ENCODE data around the gene FAU.
A peak's percentile ranks its signal among the peaks of the same experiment; 100 is the strongest.

The FAU gene

DNA sequence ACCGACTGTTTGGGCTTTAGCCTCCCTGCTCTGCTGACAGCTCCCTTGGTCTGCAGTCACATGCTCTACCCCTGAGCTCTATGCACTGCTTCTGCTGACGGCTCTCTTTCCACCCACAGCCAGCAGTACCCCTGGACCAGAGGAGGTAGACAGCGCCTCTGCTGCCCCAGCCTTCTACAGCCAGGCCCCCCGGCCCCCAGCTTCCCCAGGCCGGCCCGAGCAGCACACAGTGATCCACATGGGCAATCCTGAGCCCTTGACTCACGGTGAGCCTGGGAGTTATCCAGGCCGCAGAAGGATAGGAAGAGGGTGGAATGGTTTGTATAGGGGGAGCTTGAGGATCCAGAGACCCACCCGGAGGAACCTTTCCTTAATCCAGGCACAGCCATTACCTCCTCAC is 35.1 kb downstream of the FAU start:
- DNase-seq (ENCODE audit: low read depth in 1 of 2, low spot score in 1 of 2): no peak
- in situ Hi-C loops (cut with HindIII; ENCODE audit: low pct_unique_long_range_greater_than_20kb, low sequenced_read_pairs): no loop called here
- no peak for TF ChIP-seq JUND (IDR thresholded peaks at IDR 0.05; ENCODE audit: low read depth)

GRCh38 chr11:65085446-65085845 is 36.5 kb downstream of the FAU start:
- TF ChIP-seq JUND (IDR thresholded peaks at IDR 0.05; ENCODE audit: low read depth): no peak
- no peak for DNase-seq (ENCODE audit: low read depth in 1 of 2, low spot score in 1 of 2)
- in situ Hi-C loops (cut with HindIII; ENCODE audit: low pct_unique_long_range_greater_than_20kb, low sequenced_read_pairs): no loop called here

DNA sequence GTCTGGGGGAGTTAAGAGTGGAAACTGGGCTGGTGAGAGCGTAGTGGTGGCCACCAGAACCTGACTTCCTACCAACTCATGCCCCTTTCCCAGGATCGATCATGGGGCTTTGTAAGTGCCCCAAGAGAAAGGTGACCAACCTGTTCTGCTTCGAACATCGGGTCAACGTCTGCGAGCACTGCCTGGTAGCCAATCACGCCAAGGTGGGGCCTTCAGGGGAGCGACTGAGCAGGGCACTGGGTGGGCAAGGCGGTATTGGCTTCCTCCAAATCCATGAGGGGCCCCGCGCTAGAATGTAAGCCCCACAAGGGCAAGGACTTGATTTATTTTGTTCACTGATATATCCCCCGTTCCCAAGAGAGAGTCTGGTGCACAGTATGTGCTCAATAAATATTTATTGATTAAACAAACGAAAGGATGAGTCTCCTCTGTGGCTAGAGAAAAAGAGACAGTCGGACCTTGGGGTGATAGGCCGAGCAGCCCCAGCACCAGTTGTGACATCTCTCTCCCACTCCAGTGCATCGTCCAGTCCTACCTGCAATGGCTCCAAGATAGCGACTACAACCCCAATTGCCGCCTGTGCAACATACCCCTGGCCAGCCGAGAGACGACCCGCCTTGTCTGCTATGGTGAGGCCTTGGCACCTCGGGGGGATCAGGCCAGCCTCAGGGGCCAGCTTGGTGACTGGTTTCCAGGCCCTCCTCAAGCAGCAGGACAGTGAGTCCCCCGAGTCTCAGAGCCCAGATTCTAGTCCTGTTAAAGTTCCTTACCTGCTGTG is 37.1 kb downstream of the FAU start:
- no peak for DNase-seq (ENCODE audit: low read depth in 1 of 2, low spot score in 1 of 2)
- no peak for TF ChIP-seq JUND (IDR thresholded peaks at IDR 0.05; ENCODE audit: low read depth)
- in situ Hi-C loops (cut with HindIII; ENCODE audit: low pct_unique_long_range_greater_than_20kb, low sequenced_read_pairs): no loop called here

- DNase-seq (ENCODE audit: low read depth in 1 of 2, low spot score in 1 of 2): peak; percentile 99
- in situ Hi-C loops (cut with HindIII; ENCODE audit: low pct_unique_long_range_greater_than_20kb, low sequenced_read_pairs): no loop called here
- no peak for TF ChIP-seq JUND (IDR thresholded peaks at IDR 0.05; ENCODE audit: low read depth)
Observed at GRCh38 chr11:65083834-65084597, 37.9 kb downstream of the FAU start, which contains the start of the genes CDCA5 and ZFPL1. Gene CDCA5, minus strand, starts transcription at chr11:65084040. Its CDS starts 62 bp downstream, at chr11:65083978. Gene ZFPL1, plus strand, starts transcription at chr11:65084222. Its CDS starts 477 bp downstream, at chr11:65084699.

- in situ Hi-C loops (cut with HindIII; ENCODE audit: low pct_unique_long_range_greater_than_20kb, low sequenced_read_pairs): no loop called here
- TF ChIP-seq JUND (IDR thresholded peaks at IDR 0.05; ENCODE audit: low read depth): no peak
- no peak for DNase-seq (ENCODE audit: low read depth in 1 of 2, low spot score in 1 of 2)
Observed at GRCh38 chr11:65083134-65083833, 38.6 kb downstream of the FAU start.

DNA sequence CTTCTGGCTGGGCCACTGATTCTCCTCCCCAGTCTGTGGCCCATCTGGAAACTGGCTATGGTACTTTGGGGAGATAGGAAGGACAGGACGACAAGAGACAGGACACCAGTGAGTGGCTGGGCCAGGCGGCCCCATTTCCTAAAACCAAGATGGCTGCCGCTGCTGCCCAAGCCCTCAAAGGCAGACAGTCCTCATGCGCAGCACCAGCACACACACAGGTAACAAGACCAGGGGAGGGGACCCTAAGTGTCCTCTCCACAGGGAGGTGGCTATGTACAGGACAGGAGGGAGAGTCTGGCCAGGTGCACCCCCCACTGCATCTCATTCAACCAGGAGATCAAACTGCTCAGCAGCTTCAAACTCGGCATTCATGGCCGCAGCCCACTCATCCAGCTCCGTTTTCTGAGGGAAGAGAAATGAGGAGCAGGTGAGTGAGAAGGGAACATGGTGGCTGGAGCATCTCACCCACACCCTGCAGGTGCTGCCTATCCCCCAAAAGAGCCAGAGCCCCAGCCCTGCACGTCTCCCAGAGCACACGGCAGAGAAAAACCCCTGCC is 43.1 kb downstream of the FAU start:
- in situ Hi-C loops (cut with HindIII; ENCODE audit: low pct_unique_long_range_greater_than_20kb, low sequenced_read_pairs): no loop called here
- no peak for TF ChIP-seq JUND (IDR thresholded peaks at IDR 0.05; ENCODE audit: low read depth)
- DNase-seq (ENCODE audit: low read depth in 1 of 2, low spot score in 1 of 2): no peak

GRCh38 chr11:65078151-65078550 is 43.8 kb downstream of the FAU start:
- peak; percentile 52 to 71 for DNase-seq (ENCODE audit: low read depth in 1 of 2, low spot score in 1 of 2)
- TF ChIP-seq JUND (IDR thresholded peaks at IDR 0.05; ENCODE audit: low read depth): no peak
- in situ Hi-C loops (cut with HindIII; ENCODE audit: low pct_unique_long_range_greater_than_20kb, low sequenced_read_pairs): no loop called here

DNA sequence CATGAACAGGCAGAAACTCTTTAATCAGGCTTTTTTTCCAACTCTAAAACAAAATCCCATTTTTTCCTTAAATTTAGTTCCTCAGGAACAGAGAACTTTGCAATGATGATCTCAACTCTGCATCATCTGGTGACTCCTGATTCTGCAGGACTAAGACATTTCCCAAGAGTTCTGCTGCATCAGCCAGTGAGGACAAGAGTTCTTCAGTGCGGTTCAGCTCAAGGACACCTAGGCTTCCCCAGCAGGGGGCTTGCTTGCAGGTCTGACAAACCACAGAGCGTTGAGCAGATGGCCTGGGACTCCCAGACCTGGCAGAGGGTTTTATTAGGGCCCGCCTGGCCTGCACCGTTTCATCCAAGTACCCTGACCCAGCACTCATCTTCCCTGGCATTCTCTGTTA is 44.5 kb downstream of the FAU start:
- in situ Hi-C loops (cut with HindIII; ENCODE audit: low pct_unique_long_range_greater_than_20kb, low sequenced_read_pairs): no loop called here
- no peak for DNase-seq (ENCODE audit: low read depth in 1 of 2, low spot score in 1 of 2)
- TF ChIP-seq JUND (IDR thresholded peaks at IDR 0.05; ENCODE audit: low read depth): no peak

DNA sequence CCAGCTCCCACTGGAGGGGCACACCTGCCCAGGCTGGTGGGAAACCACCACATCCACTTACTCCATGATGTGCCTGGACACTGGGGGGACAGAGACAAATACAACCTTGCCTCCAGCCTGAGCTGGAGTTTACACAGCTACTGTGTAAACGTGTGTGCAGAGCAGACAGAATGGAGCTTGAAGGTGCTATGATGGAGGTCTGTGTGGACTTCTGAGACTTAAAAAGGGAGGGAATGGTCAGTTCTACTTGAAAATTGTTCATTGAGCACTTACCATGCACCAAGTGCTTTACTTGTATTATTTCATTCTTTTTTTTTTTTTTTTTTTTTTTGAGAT is 49.3 kb downstream of the FAU start:
- in situ Hi-C loops (cut with HindIII; ENCODE audit: low pct_unique_long_range_greater_than_20kb, low sequenced_read_pairs): no loop called here
- no peak for TF ChIP-seq JUND (IDR thresholded peaks at IDR 0.05; ENCODE audit: low read depth)
- DNase-seq (ENCODE audit: low read depth in 1 of 2, low spot score in 1 of 2): no peak

- no peak for TF ChIP-seq JUND (IDR thresholded peaks at IDR 0.05; ENCODE audit: low read depth)
- DNase-seq (ENCODE audit: low read depth in 1 of 2, low spot score in 1 of 2): no peak
- in situ Hi-C loops (cut with HindIII; ENCODE audit: low pct_unique_long_range_greater_than_20kb, low sequenced_read_pairs): no loop called here
Observed at GRCh38 chr11:65071907-65072630, 49.9 kb downstream of the FAU start.
